Activated CD8-positive, alpha-beta memory T cell treated with anti-CD3 and anti-CD28 coated beads for 1 hour (primary cell): ENCODE results near the gene ST3GAL5.

Experiments
- DNase-seq, 2 donors: peaks; one replicate each; pipeline ENCODE4 v3.0.0-alpha.2; 2020; ENCODE audit warnings: low read depth in 1 of 2; ENCODE audit errors: extremely low read depth in 1 of 2

The ST3GAL5 gene

GRCh38 chr2:85793584-85793983 is 95.2 kb downstream of the ST3GAL5 start:
- no peak for DNase-seq

- no peak for DNase-seq
Observed at GRCh38 chr2:85792783-85793441, 95.9 kb downstream of the ST3GAL5 start.

GRCh38 chr2:85791704-85792565 is 96.9 kb downstream of the ST3GAL5 start:
- DNase-seq, result no peak

GRCh38 chr2:85790499-85791188 is 98.1 kb downstream of the ST3GAL5 start:
- DNase-seq, result no peak

- DNase-seq, result no peak
Observed at GRCh38 chr2:85790032-85790431, 98.8 kb downstream of the ST3GAL5 start.

DNA sequence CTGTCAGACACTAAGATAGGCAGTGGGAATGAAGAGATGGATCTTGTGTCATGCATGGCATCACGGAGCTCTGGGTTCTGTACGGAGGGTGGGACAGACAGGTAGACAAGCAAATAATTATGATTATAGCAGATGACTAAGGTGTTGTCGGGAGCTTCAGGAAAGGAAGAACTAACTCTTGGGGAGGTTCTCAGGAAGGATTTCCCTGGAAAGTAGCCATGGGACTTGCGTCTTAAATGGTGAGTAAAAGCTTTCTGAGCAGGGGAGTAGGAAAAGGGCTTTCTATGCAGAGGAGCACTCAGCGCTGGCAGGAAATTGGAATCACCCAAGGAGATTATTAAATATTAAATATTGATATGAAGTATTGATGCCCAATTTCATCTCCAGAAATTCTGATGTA is 99.5 kb downstream of the ST3GAL5 start:
- DNase-seq, result no peak

DNA sequence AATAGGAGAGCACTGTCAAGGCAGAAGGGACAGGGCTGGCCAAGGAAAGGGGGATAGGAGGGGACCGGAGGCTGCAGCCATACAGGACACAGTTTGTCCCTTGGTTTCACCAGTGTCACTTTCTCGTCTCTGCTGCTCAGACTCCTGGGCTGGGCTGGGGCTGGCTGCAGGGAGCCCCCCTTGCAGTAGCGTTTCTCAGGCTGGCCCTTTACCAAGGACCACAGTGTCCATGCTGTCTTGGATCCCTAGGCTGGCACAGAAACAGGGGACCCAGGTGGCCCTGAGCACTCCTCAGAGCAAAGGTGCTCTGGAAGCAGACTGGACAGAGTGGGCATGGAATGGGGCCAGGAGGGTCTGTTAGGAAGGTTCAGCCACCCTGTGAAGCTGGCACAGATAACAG is 100.2 kb downstream of the ST3GAL5 start:
- DNase-seq, result no peak

GRCh38 chr2:85787981-85788340 is 100.8 kb downstream of the ST3GAL5 start:
- DNase-seq, result no peak

DNA sequence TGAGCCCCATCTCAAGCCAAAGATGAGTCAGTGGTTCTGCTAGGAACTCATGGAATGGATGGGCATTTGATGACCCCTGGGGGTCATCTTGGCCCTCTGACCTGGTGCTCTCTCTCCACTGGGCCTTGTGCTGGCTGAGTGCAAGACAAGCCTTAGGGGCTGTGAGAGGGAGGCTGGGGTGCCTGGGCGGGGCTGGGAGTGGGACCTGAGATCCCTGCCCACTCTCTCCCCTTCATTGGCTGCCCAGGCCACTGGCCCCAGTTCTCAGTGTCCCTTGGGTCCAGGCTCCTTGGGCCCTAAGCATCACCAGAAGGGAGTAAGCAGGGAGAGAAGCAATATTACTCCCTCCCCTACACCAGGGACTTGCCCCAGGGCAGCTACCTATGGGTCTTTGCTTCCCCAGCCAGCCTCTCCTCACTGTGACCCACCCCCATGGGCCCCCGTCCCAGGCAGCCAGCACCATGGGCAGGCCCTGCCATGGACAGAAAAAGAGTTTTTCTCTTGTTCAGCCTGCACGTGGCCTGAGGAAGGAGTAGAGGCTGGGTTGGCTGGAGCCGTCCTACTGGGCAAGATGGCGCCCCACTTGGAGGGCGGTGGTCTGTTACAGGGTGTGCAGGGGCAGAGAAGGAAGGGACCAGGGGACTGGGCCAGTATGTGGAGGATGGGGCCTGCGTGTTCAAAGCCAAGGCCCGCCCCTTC is 101.4 kb downstream of the ST3GAL5 start:
- no peak for DNase-seq
